ENCODE results near the gene AGAP2.
A peak's percentile ranks its signal among the peaks of the same experiment; 100 is the strongest.

Gene AGAP2

GRCh38 chr12:57766464-57767304 is 28.1 kb upstream of the AGAP2 start, which contains the start of gene CYP27B1:
TSS of gene CYP27B1 (minus strand) at chr12:57767078. CDS start at chr12:57767041, 37 bp downstream.
- H3K4me1 ChIP-seq (ENCODE audit: control insufficient read depth, insufficient read depth, low read length): peaks cover 14% of the 10 kb centered on the region
- H3K36me3 ChIP-seq (ENCODE audit: control insufficient read depth, insufficient read depth, low read length): peaks cover 12% of the 10 kb centered on the region
- no peak within 1 kb of the TSS for H3K9ac ChIP-seq (ENCODE audit: low read depth, low read length)
- no peaks in the 10 kb centered on the region for H3K9me3 ChIP-seq (ENCODE audit: control insufficient read depth, insufficient read depth, low read length)
- peak within 1 kb of the TSS; percentile 89 for H3K4me3 ChIP-seq (ENCODE audit: low read depth, low read length)
- peaks cover 59% of the 10 kb centered on the region for H3K27me3 ChIP-seq (ENCODE audit: control insufficient read depth, insufficient read depth, low read length)

GRCh38 chr12:57765698-57766463 is 27.3 kb upstream of the AGAP2 start:
- Histone ChIP-seq H3K9ac (ENCODE audit: low read depth, low read length) (no peak overlapping the region), H3K4me1 (ENCODE audit: control insufficient read depth, insufficient read depth, low read length) (peaks cover 14% of the 10 kb centered on the region), H3K4me3 (ENCODE audit: low read depth, low read length) (peak overlapping the region; percentile 89), H3K27me3 (ENCODE audit: control insufficient read depth, insufficient read depth, low read length) (peaks cover 65% of the 10 kb centered on the region), H3K9me3 (ENCODE audit: control insufficient read depth, insufficient read depth, low read length) (no peaks in the 10 kb centered on the region), H3K36me3 (ENCODE audit: control insufficient read depth, insufficient read depth, low read length) (peaks cover 12% of the 10 kb centered on the region)

GRCh38 chr12:57765003-57765697 is 26.6 kb upstream of the AGAP2 start:
- H3K9ac ChIP-seq (ENCODE audit: low read depth, low read length): peak overlapping the region; percentile 60
- peaks cover 65% of the 10 kb centered on the region for H3K27me3 ChIP-seq (ENCODE audit: control insufficient read depth, insufficient read depth, low read length)
- H3K9me3 ChIP-seq (ENCODE audit: control insufficient read depth, insufficient read depth, low read length): no peaks in the 10 kb centered on the region
- peaks cover 12% of the 10 kb centered on the region for H3K36me3 ChIP-seq (ENCODE audit: control insufficient read depth, insufficient read depth, low read length)
- H3K4me3 ChIP-seq (ENCODE audit: low read depth, low read length): peak overlapping the region; percentile 89
- peaks cover 14% of the 10 kb centered on the region for H3K4me1 ChIP-seq (ENCODE audit: control insufficient read depth, insufficient read depth, low read length)

- Histone ChIP-seq H3K4me1 (ENCODE audit: control insufficient read depth, insufficient read depth, low read length) (peaks cover 14% of the 10 kb centered on the region), H3K27me3 (ENCODE audit: control insufficient read depth, insufficient read depth, low read length) (peaks cover 65% of the 10 kb centered on the region), H3K36me3 (ENCODE audit: control insufficient read depth, insufficient read depth, low read length) (peaks cover 10% of the 10 kb centered on the region), H3K4me3 (ENCODE audit: low read depth, low read length) (peak overlapping the region; percentile 89), H3K9ac (ENCODE audit: low read depth, low read length) (peak overlapping the region; percentile 60), H3K9me3 (ENCODE audit: control insufficient read depth, insufficient read depth, low read length) (no peaks in the 10 kb centered on the region)
These were observed 26.1 kb upstream of the AGAP2 start for GRCh38 chr12:57764662-57765002.

- Histone ChIP-seq H3K27me3 (ENCODE audit: control insufficient read depth, insufficient read depth, low read length) (peaks cover 67% of the 10 kb centered on the region), H3K9me3 (ENCODE audit: control insufficient read depth, insufficient read depth, low read length) (no peaks in the 10 kb centered on the region), H3K4me3 (ENCODE audit: low read depth, low read length) (peak overlapping the region; percentile 89), H3K4me1 (ENCODE audit: control insufficient read depth, insufficient read depth, low read length) (peaks cover 14% of the 10 kb centered on the region), H3K36me3 (ENCODE audit: control insufficient read depth, insufficient read depth, low read length) (peaks cover 8% of the 10 kb centered on the region), H3K9ac (ENCODE audit: low read depth, low read length) (peak overlapping the region; percentile 12)
These were observed 25.5 kb upstream of the AGAP2 start for GRCh38 chr12:57763881-57764661.

GRCh38 chr12:57762463-57762862 is 23.9 kb upstream of the AGAP2 start:
- Histone ChIP-seq H3K4me3 (ENCODE audit: low read depth, low read length) (no peak overlapping the region), H3K27me3 (ENCODE audit: control insufficient read depth, insufficient read depth, low read length) (peaks cover 74% of the 10 kb centered on the region), H3K9ac (ENCODE audit: low read depth, low read length) (no peak overlapping the region), H3K36me3 (ENCODE audit: control insufficient read depth, insufficient read depth, low read length) (peaks cover 5% of the 10 kb centered on the region), H3K4me1 (ENCODE audit: control insufficient read depth, insufficient read depth, low read length) (peaks cover 12% of the 10 kb centered on the region), H3K9me3 (ENCODE audit: control insufficient read depth, insufficient read depth, low read length) (no peaks in the 10 kb centered on the region)

GRCh38 chr12:57761391-57761998 is 23.0 kb upstream of the AGAP2 start:
- H3K9me3 ChIP-seq (ENCODE audit: control insufficient read depth, insufficient read depth, low read length): no peaks in the 10 kb centered on the region
- H3K4me1 ChIP-seq (ENCODE audit: control insufficient read depth, insufficient read depth, low read length): peaks cover 9% of the 10 kb centered on the region
- no peak overlapping the region for H3K9ac ChIP-seq (ENCODE audit: low read depth, low read length)
- peaks cover 74% of the 10 kb centered on the region for H3K27me3 ChIP-seq (ENCODE audit: control insufficient read depth, insufficient read depth, low read length)
- peaks cover 5% of the 10 kb centered on the region for H3K36me3 ChIP-seq (ENCODE audit: control insufficient read depth, insufficient read depth, low read length)
- H3K4me3 ChIP-seq (ENCODE audit: low read depth, low read length): no peak overlapping the region

GRCh38 chr12:57760347-57760982 is 21.9 kb upstream of the AGAP2 start:
- no peak overlapping the region for H3K4me3 ChIP-seq (ENCODE audit: low read depth, low read length)
- no peak overlapping the region for H3K9ac ChIP-seq (ENCODE audit: low read depth, low read length)
- peaks cover 72% of the 10 kb centered on the region for H3K27me3 ChIP-seq (ENCODE audit: control insufficient read depth, insufficient read depth, low read length)
- no peaks in the 10 kb centered on the region for H3K9me3 ChIP-seq (ENCODE audit: control insufficient read depth, insufficient read depth, low read length)
- H3K36me3 ChIP-seq (ENCODE audit: control insufficient read depth, insufficient read depth, low read length): peaks cover 5% of the 10 kb centered on the region
- peaks cover 9% of the 10 kb centered on the region for H3K4me1 ChIP-seq (ENCODE audit: control insufficient read depth, insufficient read depth, low read length)

- H3K4me1 ChIP-seq (ENCODE audit: control insufficient read depth, insufficient read depth, low read length): peaks cover 9% of the 10 kb centered on the region
- H3K9me3 ChIP-seq (ENCODE audit: control insufficient read depth, insufficient read depth, low read length): no peaks in the 10 kb centered on the region
- H3K9ac ChIP-seq (ENCODE audit: low read depth, low read length): no peak overlapping the region
- H3K4me3 ChIP-seq (ENCODE audit: low read depth, low read length): no peak overlapping the region
- peaks cover 5% of the 10 kb centered on the region for H3K36me3 ChIP-seq (ENCODE audit: control insufficient read depth, insufficient read depth, low read length)
- peaks cover 62% of the 10 kb centered on the region for H3K27me3 ChIP-seq (ENCODE audit: control insufficient read depth, insufficient read depth, low read length)
These were observed 20.9 kb upstream of the AGAP2 start for GRCh38 chr12:57759360-57759980.

All from iPS-15b (cell line).